G401.6 (cell line): ENCODE data around the gene TNFRSF4.
"Not testable (repeated sequence)": the region's sequence is repeated elsewhere in the genome, so short reads cannot be mapped to it uniquely, and the experiment has no call there.

Experiments used
- FAIRE-seq: peaks from 2 replicates; lab custom pipeline; 2012; peaks lifted over from hg19 to GRCh38; lab: Jason Lieb, UNC

Gene TNFRSF4

DNA sequence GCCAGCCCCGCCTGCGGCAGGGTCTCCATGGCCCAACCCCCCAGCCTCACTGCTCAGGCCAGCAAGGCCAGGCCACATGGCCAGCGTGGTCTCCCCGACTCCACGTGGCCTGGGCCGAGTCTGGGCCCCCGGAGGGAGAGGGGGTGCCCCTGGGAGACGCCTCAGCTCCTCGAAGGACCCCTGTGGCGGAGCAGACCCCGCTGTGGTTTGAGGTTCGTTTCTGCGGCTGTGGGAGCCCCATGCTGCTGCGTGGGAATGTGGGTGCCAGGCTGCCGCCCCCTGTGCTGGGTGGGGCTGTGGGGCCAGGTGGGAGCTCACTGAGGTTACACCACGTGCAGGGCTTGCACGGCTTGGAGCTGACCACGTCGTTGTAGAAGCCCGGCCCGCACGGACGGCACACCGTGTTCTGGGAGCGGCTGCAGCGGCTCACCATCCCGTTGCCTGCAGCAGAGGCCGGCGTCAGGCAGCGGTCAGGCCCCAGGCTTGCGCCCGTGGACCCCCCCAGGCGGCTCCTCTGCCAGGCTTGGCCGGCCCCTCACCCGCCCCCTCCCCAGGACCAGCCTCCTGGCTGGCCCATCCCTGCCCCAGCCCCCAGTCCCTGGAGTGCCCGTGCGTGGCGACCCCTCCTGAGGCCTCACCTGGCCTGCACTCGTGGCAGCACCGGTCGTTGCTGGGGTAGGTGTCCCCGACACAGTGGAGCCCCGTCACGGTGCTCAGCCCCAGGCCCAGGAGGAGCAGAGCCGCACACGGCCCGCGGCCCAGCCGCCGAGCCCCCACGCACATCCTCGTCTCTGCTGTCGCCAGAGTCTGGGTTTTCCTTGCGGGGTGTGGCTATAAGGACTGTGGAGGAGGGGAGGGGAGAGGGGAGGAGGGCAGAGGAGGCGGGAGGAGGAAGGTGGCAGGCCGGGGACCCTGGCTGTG lies at the start of gene TNFRSF4:
TNFRSF4 (minus strand) TSS at position 809 of the 921 bp plus-strand sequence; CDS start at position 783, 26 bp downstream.
- no peak for FAIRE-seq

DNA sequence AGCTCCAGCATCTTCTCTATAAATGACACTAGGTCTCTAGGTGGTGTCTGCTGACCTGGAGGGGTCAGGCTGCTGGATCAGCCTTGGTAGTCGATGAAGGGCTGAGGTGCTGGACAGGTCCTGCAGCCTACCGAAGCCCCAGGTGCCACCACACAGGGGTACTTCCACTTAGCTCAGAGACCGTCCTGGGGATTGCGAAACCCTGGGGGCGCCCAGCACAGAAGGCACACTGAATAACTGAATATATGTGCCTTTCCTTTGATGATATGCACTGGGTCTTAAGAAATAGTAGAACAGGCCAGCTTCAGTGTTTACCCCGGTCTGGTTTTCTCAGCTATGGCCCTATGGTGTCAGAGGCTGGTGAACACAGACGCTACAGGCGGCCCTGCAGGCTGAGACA lies 48.8 kb upstream of the TNFRSF4 start:
- FAIRE-seq = no peak

DNA sequence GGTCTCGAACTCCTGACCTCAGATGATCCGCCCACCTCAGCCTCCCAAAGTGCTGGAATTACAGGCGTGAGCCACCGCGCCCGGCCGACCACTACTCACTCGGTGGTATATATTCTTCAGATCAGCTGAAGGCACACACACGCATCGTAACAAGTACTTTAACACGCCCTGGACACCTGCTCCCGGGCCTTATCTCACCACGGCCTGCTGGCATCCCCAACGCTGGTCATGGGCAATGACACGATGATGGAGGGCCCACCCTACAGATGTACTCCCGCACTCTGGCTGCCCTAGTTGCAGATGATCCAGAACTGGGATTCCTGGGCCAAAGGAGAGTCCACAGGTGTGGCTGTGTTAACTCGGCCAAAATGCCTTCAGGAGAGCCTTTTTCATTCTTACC lies 48.1 kb upstream of the TNFRSF4 start:
- FAIRE-seq = no peak

DNA sequence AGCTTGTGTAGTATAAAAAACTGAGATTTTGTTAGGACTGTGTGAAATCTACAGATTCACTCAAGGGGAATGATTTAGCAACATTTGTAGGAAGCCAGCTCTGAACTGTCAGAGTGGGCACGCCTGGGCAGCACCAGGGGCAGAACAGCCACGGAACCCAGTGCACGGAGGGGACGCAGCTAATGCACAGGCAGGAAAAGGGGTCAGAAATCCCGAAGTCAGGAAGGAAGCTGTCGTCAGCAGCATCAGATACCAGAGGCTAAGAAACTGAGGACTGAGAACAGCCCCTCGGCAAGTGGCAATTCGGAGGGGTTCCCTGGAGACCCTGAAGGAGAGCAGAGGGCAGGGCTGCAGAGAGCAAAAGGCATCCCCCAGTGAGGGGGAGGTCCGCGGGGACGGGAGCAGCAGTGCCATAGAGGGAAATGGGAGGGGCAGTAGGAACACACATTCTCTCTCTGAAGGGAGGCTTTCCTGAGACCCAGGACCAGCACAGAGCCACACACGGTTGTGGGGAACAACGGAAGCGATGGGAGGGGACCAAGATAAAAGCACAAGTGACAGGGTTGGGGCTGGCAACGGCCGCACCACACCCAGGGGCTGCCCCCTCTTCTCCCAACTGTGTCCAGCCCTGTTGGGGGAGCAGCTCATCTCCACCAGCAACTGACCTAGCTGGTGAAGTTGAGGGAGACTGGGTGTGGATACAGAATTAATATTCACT lies 47.0 kb upstream of the TNFRSF4 start:
- FAIRE-seq = no peak

DNA sequence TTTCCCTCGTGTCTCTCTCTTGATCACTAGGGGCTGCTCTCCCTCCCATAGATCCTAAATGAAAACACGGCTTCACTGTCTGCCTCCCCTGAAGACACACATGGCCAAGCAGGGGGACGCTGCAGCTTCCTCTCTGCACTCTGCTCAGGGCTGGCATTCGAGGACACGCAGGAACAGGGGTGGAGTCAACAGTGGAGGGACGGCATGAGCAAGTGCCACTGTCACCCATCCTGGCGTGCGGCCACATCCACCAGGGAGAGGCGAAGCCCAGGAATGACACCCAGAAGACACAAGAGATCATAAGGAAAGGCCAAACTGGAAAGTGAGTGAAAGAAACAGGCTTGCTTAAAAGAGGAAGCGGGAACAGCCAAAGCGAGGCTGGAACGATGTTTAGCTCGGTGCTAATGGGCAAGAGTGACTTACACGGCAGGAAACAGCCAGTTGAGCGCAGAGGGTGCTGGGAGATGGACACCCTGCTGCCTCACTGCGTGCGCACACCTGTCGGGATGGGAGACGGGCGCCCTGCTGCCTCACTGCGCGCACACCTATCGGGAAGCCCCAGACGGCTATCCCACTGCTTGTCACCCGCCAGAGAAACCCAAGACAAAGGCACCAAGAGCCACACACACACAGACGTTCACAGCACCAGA lies 46.1 kb upstream of the TNFRSF4 start:
- FAIRE-seq = no peak

DNA sequence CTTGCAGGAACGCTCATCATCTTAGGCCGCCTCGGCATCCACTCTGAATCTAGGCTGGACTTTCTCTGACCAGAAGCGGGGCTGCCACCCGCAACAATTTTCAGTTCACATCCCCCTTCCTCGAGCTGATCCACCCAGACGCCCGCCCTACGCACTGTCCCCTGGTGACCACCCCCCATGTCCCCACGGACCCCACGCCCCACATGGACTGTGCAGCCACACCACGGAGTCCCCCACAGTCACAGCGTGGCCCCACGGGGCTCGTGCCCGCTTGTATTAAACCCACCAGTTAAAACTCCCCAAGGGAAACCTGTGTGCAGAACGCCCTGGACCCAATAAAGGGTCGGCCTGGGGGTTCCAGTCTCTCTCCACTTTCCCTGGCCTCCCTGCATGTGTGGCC lies 45.6 kb upstream of the TNFRSF4 start:
- FAIRE-seq = no peak

DNA sequence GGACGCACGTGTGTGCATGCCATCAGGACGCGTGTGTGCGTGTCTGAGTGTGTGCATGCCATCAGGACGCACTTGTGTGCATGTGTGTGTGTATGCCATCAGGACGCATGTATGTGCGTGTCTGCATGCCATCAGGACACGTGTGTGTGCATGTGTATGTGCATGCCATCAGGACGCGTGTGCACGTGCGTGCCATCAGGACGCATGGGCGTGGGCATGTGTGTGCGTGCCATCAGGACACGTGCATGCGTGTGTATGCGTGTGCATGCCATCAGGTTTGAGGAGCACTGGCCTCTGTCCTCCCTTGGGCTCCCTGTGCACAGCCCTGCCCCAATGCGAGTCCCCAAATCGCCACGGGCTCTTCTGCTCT lies 45.2 kb upstream of the TNFRSF4 start:
- no peak for FAIRE-seq

DNA sequence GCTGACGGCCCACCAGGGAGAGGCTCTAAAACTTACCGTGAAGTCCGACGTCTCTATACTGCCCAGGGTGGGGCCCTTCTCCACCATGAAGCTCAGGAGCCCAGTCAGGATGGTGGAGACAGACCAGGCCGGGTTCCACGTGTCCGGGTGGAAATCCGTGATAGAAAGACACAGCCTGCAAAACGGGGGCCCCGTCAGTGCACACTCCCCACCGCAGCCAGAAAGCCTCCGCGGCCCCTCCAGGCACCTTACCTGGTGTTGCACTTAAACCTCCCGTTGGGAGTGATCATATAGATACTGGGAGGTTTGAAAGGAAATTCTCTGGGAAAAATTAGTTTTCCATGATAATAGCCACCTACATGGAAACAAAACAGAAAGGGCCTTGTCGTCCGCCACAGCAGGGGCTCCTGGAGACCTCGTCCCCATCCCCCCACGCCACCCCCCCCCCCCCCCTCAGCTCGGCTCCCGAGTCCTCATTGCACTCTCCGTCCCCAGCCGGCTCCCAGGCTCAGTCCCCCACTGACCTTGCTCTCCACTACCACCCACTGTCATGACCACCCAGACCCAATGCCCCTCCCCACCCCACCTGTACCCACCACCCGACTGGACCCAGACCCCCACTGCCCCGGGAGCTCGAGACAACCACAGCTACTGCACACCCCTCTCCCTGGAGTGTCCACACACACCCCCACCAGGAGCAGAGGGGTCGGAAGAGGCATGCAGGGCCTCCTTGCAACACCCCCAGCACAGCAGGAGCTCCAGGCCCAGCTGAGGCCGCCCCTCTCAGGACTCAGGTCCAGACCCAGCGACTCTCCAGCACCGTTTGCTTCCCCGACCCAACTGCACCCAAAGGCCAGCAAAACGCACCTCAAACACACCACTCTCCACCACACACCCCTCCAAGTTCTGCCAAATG lies 43.3 kb upstream of the TNFRSF4 start:
- no peak for FAIRE-seq

DNA sequence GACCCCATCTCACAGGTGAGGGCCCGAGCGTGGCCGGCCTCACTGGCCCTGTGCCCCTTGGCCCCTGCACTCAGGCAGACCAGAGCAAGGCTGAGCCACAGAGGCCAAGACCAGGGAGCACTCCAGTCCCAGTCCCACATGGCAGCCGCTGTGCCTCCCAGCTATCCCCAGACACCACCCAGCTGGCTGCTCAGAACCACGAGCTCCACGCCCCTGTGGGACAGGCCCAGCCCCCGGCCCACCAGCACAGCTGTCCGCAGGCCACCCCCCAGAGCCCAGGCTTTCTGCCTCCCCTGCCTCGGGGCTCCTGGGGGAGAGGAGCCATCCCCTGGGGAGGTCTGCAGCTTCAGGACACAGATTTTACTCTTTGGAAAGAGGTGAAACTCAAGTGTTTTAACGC lies 41.7 kb upstream of the TNFRSF4 start:
- FAIRE-seq = no peak

DNA sequence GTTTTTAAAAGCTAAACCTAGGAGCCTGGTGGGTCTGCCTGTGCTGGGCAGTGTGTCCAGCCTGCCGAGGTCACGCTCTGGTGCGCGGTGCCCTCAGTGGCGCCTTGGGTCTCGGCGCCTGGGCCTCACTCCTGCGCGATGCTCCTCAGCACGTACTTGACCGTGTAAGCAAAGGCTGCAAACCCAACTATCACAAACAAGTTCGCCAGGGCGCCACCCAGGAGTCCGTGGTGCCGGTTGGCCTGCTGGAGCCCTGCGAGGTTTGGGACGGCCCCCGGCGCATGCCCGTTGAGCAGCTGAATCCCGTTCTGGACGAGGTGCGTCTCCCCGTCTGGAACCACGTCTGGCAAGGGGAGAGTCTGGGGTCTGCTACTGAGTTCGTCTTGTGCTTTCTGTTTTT lies 41.1 kb upstream of the TNFRSF4 start:
- no peak for FAIRE-seq

DNA sequence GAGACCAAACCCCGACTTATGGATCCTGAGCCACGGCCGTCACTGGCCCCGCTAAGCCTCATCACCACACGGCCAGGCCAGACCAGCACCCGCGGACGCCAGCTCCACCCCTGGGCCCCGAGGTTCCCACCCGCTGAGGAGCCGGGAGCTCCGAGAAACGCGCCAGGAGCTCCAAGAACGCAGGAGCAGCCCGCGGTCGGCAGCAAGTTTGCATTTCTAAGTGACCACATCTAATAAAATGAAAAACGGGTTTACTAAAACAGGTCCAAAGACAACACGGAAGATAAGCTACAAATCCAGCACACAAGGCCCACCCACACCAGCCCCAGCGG lies 40.7 kb upstream of the TNFRSF4 start:
- FAIRE-seq = no peak

DNA sequence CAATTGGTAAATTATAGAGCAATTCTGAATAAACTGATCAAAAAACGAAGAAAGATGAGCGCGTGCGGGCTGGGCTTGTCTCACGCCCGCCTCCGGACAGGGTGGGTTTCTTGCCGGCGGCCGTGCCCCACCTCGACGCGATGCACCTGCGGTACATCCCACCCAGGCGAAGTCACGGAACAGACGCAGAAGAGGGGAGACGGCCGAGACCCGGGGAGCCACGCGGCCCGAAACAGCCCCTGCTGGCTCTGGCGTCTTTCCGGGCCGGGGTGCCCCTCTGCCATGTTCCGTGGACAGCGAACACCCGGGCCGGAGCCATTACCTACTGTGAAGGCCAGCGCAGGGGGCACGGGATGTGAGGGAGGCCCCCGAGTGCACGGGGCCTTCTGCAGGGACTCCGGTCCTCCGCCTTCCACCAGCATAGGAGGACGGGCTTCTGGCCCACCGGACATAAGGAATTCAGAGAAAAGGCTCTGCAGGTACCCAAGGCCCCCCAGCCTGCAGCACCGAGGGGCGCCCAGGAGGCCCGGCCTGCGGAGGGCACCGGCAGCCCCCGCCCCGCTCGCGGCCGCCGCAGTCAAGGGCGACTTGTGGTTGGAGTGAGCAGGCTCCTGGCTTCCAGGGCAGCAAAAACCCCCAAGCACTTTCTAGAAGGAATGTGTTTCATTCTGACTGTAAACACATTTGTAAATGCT lies 40.2 kb upstream of the TNFRSF4 start:
- no peak for FAIRE-seq

DNA sequence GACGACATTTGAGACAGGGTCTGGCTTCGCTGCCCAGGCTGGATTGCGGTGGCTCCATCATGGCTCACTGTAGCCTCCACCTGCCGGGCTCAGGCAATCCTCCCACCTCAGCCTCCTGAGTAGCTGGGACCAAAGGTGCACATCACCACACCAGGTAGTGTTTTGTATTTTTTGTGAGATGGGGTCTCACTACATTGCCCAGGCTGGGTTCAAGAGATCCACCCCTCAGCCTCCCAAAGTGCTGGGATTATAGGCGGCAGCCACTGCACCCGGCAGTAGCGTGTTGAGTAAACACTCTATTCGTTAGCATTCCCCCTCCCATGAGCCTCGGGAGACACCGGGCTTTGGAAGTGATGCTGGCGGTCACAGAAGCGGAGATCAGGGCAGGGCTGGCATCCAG lies 39.4 kb upstream of the TNFRSF4 start:
- no peak for FAIRE-seq

DNA sequence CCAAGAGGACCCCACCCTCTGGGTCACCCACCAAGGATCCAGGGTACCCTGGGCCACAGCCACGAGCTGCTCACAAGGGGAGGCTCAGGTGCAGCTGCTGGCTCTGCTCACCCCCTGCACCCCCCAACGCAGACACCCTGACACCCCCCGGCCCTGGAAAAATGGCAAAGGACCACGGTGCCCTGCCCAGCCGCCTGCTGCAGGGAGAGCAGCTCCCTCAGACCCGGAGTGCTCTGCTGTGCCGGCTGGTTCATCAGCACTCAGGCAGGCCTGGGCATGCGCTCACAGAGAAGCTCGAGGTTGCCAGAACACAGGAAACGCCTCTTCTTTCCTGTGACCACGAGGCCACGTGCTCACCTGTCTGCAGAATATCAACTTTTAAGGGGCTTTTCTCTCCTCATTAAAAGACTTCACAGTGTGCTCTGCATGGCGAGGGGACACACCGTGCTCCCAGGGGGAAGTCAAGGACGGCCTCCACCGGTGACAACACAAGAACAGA lies 36.9 kb upstream of the TNFRSF4 start:
- FAIRE-seq = no peak

DNA sequence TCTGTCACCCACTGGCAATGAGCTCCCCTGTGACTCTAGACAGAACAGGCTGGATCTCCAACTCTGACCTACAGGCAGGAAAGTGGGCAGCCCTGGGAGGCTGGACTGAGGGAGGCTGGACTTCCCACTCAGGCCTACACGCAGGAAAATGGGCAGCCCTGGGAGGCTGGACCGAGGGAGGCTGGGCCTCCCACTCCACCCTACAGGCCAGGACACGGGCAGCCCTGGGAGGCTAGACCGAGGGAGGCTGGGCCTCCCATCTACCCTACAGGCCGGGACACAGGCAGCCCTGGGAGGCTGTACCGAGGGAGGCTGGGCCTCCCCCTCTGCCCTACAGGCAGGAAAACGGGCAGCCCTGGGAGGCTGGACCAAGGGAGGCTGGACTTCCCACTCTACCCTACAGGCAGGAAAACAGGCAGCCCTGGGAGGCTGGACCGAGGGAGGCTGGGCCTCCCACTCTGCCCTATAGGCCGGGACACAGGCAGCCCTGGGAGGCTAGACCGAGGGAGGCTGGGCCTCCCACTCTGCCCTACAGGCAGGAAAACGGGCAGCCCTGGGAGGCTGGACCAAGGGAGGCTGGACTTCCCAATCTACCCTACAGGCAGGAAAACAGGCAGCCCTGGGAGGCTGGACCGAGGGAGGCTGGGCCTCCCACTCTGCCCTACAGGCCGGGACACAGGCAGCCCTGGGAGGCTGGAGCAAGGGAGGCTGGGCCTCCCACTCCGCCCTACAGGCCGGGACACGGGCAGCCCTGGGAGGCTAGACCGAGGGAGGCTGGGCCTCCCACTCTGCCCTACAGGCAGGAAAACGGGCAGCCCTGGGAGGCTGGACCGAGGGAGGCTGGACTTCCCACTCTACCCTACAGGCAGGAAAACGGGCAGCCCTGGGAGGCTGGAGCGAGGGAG lies 34.3 kb upstream of the TNFRSF4 start:
- not testable (repeated sequence) for FAIRE-seq

DNA sequence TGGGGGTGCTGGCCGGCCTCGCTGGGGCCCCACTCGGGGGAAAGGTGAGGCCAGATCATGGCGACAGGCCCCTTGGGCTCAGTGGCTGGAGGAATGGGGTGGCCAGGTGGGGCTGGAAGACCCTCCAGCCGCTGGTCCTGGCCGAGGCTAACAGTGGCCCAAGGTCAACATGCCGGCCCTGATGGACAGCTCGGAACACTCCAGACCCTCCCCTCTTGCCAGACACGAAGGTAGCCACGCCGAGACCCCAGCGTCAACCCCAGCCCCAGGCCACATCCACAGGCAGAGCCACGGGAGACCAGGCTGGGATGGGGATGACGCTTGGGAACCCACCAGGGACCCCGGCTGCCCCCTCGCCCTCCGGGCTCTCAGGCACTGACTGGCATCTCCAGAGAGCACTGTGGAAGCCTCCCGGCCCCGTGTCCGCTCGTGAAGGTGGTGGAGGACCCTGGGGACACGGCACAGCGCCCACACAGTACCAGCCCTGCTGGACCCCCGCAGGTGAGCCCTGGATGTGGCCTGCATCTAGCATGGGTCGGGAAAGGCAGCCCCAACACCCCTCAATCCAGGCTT lies 33.5 kb upstream of the TNFRSF4 start:
- no peak for FAIRE-seq

DNA sequence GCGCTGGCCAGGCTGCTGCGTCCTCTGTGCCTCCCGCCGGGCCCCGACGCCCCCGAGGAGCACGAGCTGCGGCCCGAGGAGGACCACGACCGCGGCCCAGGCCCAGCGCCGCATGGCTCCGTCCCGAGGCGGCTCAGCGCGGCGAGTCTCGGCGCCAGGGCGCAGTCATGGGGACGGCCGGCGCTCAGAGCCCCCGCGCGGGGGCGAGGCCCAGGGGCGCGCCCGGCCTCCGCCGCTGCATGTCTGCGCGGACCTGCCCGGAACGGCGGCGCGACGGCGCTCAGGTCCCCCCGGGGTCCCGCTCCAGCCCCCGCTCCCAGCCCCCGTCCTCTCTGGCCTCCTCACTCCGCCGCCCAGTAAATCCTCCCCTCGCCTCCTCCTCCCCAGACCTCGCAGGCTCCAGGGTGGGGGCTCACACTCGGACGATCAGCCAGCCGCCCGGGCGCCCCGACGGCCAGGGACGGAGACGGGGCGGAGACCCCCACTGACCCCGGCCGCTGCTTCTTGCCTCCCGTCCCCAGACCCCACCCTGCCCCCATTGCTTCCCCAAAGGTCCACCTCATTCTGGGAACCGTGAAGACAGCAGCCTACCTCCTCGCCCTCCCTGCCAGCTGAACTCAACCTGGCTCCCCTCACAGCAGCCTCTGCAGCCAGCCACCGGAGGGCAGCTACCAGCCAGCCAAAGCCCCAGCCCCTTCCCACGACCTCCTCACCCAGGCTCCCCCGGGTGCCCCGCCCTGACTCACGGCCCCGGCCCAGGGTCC lies 32.8 kb upstream of the TNFRSF4 start, which contains the start of gene C1QTNF12:
C1QTNF12 (minus strand) TSS at position 146 of the 764 bp plus-strand sequence; CDS start at position 114, 32 bp downstream.
- FAIRE-seq = no peak

DNA sequence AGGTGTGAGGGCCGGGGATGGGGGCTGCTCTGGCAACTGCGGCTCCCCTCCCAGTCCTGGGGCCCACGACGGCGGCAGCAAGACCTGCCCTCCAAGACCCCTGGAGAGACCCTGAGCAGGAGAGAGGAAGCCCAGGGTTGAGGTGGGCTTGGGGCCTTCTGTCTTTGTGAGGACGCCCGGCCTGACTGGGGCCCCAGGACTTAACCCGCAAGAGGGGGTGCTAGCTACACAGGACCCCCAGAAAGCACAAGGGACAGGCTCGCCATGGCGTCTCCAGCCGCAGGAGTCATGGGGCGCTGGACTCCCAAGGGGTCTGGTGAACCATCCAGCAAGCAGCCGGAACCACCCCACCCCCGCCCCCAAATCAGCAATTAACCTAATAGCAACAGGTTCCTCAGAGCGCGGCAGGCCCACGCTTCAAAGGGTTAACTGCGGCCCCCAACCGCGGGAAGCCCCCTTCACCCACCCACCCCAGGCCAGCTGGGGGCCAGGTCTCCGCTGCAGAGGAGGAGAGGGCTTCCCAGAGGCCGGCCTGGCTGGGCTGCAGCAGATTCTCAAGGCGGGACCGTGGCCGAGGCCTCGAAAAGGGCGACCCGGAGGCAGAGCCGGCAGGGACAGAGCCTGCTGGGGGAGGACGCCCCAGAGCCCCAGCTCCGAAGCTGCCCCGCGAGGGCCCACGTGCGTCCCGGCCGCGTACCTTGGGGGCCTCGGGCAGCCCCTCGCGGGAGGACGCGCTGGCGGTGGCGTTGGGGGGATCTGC lies 32.0 kb upstream of the TNFRSF4 start:
- FAIRE-seq = no peak
